ENCODE results near the gene BANF2. TPM values are rescaled to one million over a fixed set of nuclear protein-coding genes. Genes with fewer than 3 reads are reported as not detected.

Gene BANF2
- total and polyA plus RNA-seq, 2 of the 13 experiments (the other 11 are each of a cell fraction or from before 2014, with no cell fraction given): 0.35 TPM; not detected in 1

GRCh38 chr20:17725094-17725835 is 25.5 kb downstream of the BANF2 start (continued):
- TF ChIP-seq PAF1 (CRISPR knock-in tag; IDR thresholded peaks at IDR 0.05): no peak
- no peak for TF ChIP-seq RARG (CRISPR knock-in tag; IDR thresholded peaks at IDR 0.05; ENCODE audit: low read depth)
- TF ChIP-seq ZFP90 (CRISPR knock-in tag; IDR thresholded peaks at IDR 0.05; ENCODE audit: borderline replicate concordance): no peak
- no peak for TF ChIP-seq ISX (CRISPR knock-in tag; conservative IDR thresholded peaks at IDR 0.05)
- no peak for TF ChIP-seq ZBTB20 (CRISPR knock-in tag; IDR thresholded peaks at IDR 0.05; ENCODE audit: borderline replicate concordance, low read depth)
- TF ChIP-seq ZXDC (CRISPR knock-in tag; IDR thresholded peaks at IDR 0.05): no peak
- TF ChIP-seq ZNF468 (CRISPR knock-in tag; IDR thresholded peaks at IDR 0.05): no peak
- TF ChIP-seq CERS6 (CRISPR knock-in tag; IDR thresholded peaks at IDR 0.05): no peak
- no peak for TF ChIP-seq ZNF512B (CRISPR knock-in tag; IDR thresholded peaks at IDR 0.05; ENCODE audit: borderline replicate concordance)
- TF ChIP-seq CSRNP2 (CRISPR knock-in tag; conservative IDR thresholded peaks at IDR 0.05; ENCODE audit: low read depth): no peak
- TF ChIP-seq ZNF446 (CRISPR knock-in tag; IDR thresholded peaks at IDR 0.05): no peak
- TF ChIP-seq PRPF4 (IDR thresholded peaks at IDR 0.05; ENCODE audit: low read depth, low read length, poor library complexity, severe bottlenecking): no peak
- TF ChIP-seq KDM2A (CRISPR knock-in tag; IDR thresholded peaks at IDR 0.05; ENCODE audit: borderline replicate concordance, low read depth): no peak; the same call in 1 of the 2 replicates
- no peak for TF ChIP-seq ZNF292 (CRISPR knock-in tag; IDR thresholded peaks at IDR 0.05; ENCODE audit: borderline replicate concordance, low read depth)
- no peak for TF ChIP-seq TOPORS (CRISPR knock-in tag; IDR thresholded peaks at IDR 0.05)
- TF ChIP-seq MTA3 (CRISPR knock-in tag; IDR thresholded peaks at IDR 0.05): no peak
- no peak for TF ChIP-seq ZBTB3 (CRISPR knock-in tag; IDR thresholded peaks at IDR 0.05; ENCODE audit: borderline replicate concordance, low read depth)
- no peak for TF ChIP-seq NPAS2 (CRISPR knock-in tag; IDR thresholded peaks at IDR 0.05; ENCODE audit: borderline replicate concordance)
- TF ChIP-seq MED1 (CRISPR knock-in tag; IDR thresholded peaks at IDR 0.05): no peak
- no peak for TF ChIP-seq FOXO4 (CRISPR knock-in tag; conservative IDR thresholded peaks at IDR 0.05)

Measured in HepG2 (cell line).